Measurements from ENCODE around the gene DYRK3. TPM values are rescaled to one million over a fixed set of nuclear protein-coding genes. Genes with fewer than 3 reads are reported as not detected.

The DYRK3 gene
- polyA plus RNA-seq, 12 donors = 3.3 to 6.5 (median 5.3) TPM; not detected in 2

Other genes starting within 250 kb of the DYRK3 start
- 10 to 100 TPM in 1 of 12 donors, 1 to 10 TPM in 10, not detected in 1; 2.0 to 11.0 (median 3.2) TPM for gene IKBKE, start 165.1 kb upstream of the DYRK3 start, polyA plus RNA-seq (ENCODE audit: insufficient read length in 12 of 12)
- 10 to 100 TPM in 1 of 12 donors, 1 to 10 TPM in 10, not detected in 1; 4.8 to 14.7 (median 7.7) TPM for gene RASSF5, start 128.0 kb upstream of the DYRK3 start, polyA plus RNA-seq (ENCODE audit: insufficient read length in 12 of 12)
- gene EIF2D, start 23.1 kb upstream of the DYRK3 start, polyA plus RNA-seq (ENCODE audit: insufficient read length in 12 of 12) = 10 to 100 TPM in 11 of 12 donors, not detected in 1; 35.7 to 70.1 (median 45.5) TPM
- 10 to 100 TPM in 11 of 12 donors, not detected in 1; 52.6 to 81.0 (median 71.1) TPM for gene MAPKAPK2, start 49.4 kb downstream of the DYRK3 start, polyA plus RNA-seq (ENCODE audit: insufficient read length in 12 of 12)
- gene IL19, start 135.2 kb downstream of the DYRK3 start, polyA plus RNA-seq (ENCODE audit: insufficient read length in 12 of 12) = not detected
- 1 to 10 TPM in 2 of 12 donors, under 1 TPM in 7, not detected in 3; 0.14 to 1.2 (median 0.49) TPM for gene IL10, start 137.0 kb downstream of the DYRK3 start, polyA plus RNA-seq (ENCODE audit: insufficient read length in 12 of 12)
- gene IL20, start 230.1 kb downstream of the DYRK3 start, polyA plus RNA-seq (ENCODE audit: insufficient read length in 12 of 12) = not detected

All from muscle of arm (tissue), 12 donors.